ELF-1 (cell line): Measurements from ENCODE around the gene MYORG.

Experiments
- DNase-seq: peaks from one replicate; pipeline ENCODE4 v3.0.0-alpha.2; 2016; ENCODE audit warnings: low read depth, low spot score

MYORG gene

DNA sequence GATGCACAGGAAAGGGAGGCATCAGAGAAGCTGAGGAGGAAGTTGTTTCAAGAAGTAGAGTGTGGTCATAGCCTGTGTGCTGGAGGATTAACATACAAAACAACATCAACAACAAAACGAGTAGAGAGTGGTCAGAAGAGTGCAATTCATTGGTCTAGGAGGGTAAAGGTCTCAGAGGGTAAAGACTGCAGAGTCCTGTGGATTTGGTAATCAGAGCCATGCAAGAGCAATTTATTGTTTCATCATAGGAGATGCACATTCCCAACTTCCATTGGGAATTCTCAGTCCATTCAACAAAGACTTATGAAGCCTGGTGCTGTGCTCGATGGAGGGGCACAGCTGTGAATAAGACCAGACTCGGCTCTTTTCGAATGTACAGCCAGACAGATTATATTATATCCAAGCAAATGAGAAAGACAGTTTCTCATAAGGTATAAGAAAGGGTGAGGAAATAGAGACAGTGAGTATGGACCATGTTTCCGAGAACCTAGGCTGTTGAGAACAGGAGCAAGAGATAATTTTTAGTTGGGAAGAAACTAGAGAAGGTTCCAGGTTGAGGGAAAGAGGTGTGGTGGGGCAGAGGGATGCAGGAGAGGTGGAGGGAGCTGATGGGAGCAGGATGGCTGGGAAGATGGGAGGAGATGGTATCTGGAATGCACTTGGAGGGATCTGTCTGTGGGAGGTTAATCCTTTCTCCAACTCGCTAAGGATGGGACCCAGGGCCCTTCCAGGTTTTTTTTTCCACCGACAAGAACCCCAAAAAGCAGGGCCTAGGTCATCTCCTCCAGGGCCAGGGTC lies 7.9 kb upstream of the MYORG start:
- no peak for DNase-seq

DNA sequence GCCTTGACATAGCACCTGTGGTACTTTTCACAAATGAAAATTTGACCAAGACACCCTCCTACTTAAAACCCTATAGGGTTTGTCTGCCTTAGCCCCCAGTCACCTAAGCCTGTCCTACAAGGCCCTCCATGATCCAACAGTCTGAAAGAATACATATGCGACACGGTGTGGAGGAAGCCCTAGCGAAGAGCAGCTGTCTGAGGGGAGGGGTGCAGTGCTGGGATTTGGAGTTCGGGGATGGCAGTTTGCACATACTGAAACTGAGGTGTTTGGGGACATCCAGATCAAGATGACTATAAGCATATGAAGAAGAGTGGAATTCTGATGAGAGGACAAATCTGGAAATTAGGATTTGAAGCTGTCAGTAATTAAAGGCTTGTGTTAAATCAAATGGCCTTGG lies 7.2 kb upstream of the MYORG start:
- no peak for DNase-seq

GRCh38 chr9:34382879-34383278 lies 6.2 kb upstream of the MYORG start:
- DNase-seq: no peak

- no peak for DNase-seq
Measured at GRCh38 chr9:34382054-34382453, 5.4 kb upstream of the MYORG start.

DNA sequence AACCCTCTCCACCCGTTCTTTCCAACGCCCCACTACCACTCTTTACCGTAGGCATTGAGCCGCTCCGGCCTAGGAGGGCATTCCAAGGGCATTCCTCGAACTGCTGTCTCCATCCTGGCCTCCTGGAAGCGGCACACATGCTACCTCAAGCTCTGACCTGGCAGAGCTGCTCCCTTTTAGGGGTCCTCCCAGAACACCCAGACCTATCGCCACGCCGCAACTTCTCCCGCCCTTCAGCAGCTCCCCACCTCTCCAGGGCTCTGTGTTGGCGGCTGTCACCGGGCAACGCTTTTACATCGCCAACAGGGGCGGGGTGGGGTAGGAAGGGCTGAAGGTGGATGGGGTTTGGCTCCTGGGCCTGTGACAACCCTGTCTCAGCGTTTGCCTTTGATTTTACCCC lies 4.6 kb upstream of the MYORG start:
- no peak for DNase-seq

GRCh38 chr9:34380511-34381315 lies 4.0 kb upstream of the MYORG start:
- DNase-seq: peak; percentile 81

DNA sequence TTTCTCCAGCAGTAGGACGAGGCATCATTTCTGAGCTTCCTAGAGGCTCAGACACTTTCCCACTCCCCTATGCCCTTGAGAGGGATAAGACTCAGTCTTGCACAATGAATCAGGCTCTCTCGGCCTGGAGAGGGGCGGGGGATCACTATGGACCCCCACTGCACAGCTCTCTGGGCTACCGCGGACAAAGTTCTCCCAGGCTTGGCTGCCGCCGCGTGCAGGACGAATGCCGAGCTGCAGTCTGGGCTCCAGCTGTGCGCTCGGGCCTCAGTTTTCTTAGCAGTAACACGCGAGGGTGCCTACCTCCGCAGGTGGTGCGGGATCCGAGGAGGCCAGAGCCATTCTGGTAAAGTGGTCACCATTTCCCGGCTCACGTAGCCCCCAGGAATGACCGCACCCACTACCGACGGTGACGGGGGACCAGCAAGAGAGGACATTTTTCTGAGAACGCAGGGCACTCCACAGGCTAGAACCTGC lies 3.4 kb upstream of the MYORG start:
- no peak for DNase-seq

- peak; percentile 98 for DNase-seq
Measured at GRCh38 chr9:34379334-34380033, 2.8 kb upstream of the MYORG start.

- no peak for DNase-seq
Measured at GRCh38 chr9:34378376-34379060, 1.8 kb upstream of the MYORG start.

DNA sequence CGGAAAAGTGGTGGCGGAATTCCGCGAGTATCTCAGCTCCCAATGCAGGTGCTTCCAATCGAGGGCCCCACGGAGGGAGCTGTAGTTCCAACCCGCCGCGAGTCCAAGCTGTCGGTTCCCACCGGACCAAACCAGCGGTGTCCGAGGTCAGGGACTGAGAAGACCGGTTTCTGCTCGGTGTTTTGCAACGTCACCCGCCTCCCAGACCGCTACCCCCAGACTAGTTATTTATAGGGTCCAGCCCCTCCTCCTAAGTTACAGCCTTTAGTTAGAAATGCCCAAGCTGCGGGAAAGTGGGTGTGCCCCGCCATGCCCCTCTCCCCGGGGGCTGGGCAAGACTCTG lies 677 bp upstream of the MYORG start:
- no peak for DNase-seq

- peak; percentile 75 for DNase-seq
Measured at GRCh38 chr9:34375901-34376595, 650 bp downstream of the MYORG start.

GRCh38 chr9:34374905-34375552 lies 1.7 kb downstream of the MYORG start:
- DNase-seq: peak; percentile 90

GRCh38 chr9:34374339-34374738 lies 2.4 kb downstream of the MYORG start:
- DNase-seq: no peak

DNA sequence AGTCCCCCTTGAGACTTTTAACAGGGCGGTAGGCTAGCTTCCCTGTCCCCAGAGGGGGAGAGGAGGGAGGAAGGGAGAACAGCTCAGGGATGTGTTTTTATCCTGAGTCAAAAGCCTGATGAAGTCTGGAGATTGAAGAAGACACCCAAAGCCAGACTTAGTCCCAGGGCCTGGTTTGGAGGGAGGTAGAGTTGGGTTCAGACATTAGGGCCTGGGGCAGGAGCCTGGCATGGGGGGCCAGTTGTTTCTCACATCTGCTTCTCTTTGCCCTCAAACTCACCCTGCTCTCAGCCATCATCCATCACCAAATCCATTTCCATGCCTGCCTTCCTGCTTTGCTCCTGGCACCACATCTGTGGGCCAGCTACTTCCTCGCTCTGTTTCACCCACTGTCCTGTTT lies 2.9 kb downstream of the MYORG start:
- no peak for DNase-seq

DNA sequence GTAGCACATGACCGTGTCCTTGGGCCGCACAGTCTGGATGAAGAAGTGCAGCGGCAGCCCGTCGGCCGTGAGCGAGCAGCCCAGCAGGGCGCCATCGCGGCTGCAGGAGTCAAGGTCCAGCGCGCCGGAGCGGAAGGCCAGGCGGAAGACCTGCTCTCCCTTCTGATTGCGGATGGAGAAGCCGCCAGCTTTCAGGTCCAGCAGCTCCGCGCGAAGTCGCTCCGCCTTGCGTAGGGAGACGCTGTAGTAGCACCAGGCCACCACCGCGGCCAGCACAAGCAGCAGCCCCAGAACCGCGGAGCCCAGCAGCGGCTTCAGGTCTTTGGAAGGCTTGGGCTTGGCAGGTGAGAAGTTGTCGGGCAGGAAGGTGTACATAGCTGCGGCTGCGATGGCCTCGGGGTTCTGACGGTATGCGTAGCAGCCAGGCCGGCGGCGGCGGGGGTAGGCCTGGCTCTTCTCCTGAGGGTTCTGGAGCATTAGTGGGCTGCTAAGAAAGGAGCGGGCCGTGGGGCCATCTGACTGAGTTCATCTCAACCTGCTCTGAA lies 4.2 kb downstream of the MYORG start:
- peak; percentile 97 for DNase-seq

- DNase-seq: no peak
Measured at GRCh38 chr9:34371886-34372466, 4.7 kb downstream of the MYORG start.

GRCh38 chr9:34370970-34371880 lies 5.5 kb downstream of the MYORG start:
- no peak for DNase-seq

DNA sequence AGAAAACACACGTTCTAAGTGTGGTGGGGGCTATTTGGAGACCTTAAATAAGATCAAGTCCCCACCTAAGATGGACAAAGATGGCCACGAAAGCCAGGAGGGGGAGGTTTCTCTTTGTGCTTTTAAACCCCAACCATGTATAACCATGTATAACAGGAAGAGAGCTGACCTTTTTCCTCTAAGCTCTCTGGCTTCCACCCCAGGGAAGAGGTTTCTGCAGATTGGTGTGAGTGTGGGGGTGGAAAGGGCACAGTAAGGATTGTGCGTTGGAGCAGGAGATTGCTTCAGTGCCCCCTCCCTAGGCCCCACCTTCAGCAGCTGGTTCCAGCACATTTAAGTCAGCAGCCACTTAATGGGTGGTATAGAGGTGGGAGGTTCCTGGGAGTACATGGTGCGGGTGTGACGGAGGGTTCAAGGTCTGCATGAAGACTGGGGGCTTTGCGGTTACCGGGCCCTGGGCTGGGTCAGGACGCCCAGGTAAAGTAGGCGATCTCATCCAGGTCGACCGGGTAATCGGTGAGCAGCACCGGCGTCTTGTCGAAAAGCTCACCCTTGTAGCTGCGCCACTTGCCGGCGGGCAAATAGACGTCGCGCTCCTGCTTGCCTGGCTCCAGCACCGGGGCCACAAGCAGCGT lies 6.2 kb downstream of the MYORG start:
- no peak for DNase-seq
